HL-60/S4 (cell line): ENCODE data around the gene SNU13.
"Not testable (repeated sequence)": the region's sequence is repeated elsewhere in the genome, so short reads cannot be mapped to it uniquely, and the experiment has no call there.

Source experiments
- in situ Hi-C: fragments of 300-500 bp; cut with MboI; formaldehyde crosslinking; loops from 2 replicates; pipeline ENCODE4 v1.14.3; 2022; ENCODE audit warnings: low sequenced_read_pairs

The SNU13 gene

DNA sequence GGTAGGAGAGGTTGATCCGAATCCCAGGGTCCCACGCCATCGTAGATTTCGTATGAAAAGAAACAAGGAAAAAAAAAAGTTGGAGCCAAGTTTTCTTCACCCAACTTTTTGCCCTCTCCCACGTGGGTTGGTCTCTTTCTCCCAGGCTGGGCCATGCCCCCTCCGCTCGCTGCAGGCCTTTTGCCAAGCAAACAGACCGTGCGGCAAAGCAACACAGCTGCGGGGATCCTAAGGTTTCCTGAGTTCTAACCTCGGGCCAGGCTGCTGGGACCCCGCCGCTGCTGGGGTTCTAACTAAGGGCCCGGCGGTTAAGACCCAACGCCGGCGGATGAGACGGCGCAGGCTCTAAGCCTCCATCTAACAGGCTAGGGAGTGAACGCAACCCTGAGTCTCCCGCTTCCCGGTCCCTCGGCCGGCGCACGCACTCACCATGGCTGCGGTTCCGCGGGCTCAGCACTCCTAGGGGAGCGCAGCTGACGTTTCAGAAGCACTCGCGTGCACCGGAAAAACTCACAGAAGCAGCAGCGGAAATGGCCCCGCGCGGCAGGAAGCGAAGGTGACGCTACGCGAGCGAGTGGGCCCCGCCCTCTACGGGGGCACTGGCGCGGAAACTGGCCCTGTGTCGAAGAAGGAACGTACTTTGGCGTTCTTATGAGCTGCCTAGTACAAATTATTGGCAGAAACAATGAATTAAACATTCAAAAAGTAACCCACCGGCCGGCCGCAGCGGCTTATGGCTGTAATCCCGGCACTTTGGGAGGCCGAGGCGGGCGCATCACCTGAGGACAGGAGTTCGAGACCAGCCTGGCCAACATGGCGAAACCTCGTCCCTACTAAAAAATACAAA is at the start of gene SNU13:
Gene SNU13 (minus strand): TSS at position 503 of the 847 bp plus-strand sequence. CDS start 71 bp downstream, at position 432.
- in situ Hi-C loops = loop anchor here (25.0 kb wide), 1 partner anchor 774 kb away; no protein-coding TSS in a partner anchor

GRCh38 chr22:41733241-41733640 is 44.6 kb upstream of the SNU13 start:
- in situ Hi-C loops = not testable (repeated sequence)

DNA sequence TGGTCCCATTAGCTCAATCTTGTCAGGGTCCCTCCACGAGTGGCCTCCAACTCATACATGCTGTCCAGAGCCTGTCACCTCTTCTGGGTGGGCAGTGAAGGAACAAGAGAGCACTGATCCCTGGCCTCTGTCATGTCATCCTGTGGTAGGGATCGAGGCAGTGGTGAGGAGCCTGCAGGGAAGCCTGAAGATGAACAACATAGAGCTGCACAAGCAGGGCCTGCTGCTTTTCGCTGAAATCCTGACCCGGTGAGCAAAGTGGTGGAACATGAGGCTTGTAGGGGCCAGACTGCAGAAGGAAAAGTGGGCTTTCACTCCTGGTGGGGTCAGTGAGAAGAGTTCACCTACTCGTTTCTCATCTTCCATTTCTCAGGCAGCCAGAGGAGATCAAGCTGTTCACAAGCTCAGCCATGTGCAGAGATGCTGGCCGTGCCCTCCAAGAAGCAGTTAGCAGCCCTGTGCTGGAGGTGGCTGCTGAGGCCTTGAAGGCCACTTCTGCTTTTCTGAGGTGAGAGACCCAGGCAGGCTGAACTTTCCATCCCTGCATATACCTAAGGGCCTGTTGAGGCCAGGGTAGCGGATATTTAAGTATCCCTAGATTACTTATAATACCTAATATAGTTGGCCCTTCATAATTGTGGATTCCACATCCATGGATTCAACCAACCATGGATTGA is 43.6 kb upstream of the SNU13 start:
- in situ Hi-C loops = no loop called here

DNA sequence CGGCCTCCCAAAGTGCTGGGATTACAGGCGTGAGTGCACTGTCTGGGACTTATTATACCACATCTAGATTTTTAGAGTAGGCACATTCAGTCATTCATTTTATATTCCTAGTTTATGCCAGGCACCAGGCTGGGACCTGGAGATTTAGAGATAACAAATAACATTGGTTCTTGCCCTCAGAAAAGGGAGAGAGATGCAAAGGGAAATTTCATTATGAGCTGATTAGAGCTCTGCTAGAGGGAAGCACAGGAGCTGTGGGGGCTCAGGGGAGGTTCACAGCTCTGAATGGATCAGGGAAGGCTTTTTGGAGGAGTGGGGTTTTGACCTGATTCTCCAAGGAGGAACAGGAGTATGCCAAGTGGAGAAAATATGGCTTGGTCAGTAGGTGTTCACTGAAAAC is 42.9 kb upstream of the SNU13 start:
- in situ Hi-C loops = no loop called here

DNA sequence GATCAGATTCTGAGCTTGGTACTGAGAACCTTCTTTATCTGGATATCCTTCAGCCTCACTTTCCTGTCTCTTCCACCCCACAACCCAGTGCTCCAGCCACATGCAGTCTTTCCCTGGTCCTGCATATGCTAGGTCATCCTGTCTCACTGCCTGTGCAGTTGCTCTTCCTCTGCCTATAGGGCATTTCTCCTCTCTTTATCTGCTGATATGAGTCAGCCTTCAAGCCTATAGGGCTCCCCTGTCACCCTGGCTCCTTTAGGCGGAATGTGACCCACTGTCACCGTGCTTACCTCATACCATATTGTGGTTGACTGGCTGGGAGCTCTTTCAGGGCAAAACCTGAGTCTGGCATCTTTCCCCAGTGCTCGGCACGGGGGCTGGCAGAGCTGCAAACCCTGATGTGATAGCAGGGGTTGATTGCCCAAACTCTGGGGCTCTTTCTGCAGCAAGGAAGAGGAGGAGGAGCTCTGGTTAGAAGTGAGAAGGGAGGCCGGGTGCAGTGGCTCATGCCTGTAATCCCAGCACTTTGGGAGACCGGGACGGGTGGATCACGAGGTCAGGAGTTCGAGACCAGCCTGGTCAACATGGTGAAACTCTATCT is 36.9 kb upstream of the SNU13 start:
- in situ Hi-C loops = no loop called here

- in situ Hi-C loops = no loop called here
Measured at GRCh38 chr22:41722496-41722895, 33.8 kb upstream of the SNU13 start.

- in situ Hi-C loops = no loop called here
Measured at GRCh38 chr22:41713004-41713403, 24.3 kb upstream of the SNU13 start.

GRCh38 chr22:41709341-41709740 is 20.7 kb upstream of the SNU13 start:
- in situ Hi-C loops = no loop called here

DNA sequence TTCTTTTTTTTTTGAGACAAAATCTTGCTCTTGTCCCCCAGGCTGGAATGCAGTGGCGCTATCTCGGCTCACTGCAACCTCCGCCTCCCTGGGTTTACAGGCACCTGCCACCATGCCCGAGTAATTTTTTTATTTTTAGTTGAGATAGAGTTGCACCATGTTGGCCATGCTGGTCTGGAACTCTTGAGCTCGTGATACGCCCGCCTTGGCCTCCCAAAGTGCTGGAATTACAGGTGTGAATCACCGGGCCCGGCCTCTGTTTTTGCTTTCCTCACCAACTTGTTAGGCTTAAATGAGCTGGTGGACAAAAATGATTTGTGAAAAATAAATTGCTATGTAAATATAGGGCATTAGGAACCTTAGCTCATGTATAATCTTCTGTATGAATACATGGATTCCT is 14.1 kb upstream of the SNU13 start:
- in situ Hi-C loops = no loop called here

DNA sequence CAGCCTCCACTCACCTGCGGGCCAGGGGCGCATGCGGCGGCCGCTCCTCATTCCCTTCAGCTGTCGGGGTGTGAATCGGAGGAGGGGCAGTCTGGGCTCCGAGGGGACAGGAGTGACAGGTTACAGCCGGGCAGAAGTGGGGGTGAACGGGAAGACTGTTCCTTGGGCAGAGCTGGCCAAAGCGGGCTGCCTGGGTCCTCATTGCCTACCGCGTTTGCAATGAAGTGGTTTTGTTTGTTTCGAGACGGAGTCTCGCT is 11.4 kb upstream of the SNU13 start:
- in situ Hi-C loops = no loop called here

DNA sequence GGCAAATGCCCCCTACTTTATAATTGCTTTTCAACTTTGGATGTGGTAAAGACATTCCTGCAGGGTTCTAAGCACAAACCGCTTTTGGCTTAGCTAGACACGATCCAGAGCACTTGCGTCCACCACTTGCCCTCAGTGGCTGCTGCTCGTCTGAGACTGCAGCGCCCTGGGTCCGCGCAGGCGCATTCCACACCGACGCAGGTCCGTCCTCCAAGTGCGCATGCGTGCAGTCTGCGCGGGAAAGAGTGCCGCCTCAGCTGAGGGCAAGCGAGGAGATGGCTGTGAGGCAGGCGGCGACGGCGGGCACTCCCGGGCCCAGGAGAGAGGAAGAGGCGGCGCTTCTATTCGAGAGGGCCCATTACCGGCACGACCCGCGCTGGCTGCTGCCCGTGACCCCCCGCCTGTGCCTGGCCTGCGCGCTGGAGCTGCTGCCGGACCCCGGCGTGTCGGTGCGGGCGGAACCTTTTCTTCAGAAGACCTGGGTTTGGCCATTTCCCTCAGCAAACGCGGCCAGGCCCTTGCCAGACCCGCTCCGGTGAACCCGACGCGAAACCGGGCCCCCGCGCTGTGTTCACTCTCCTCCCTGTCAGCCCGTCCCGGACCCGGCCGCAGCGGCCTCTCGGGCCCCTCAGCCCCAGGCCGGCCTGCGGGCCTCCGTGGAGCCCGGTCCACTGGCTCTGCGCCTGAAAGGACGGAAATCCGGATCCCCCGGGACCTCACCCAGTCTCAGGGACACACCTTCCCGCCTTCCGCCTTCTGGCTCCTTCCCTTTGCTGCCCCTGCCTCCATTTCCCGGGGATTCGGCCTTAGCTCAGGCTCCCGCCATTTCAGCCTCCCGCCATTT is 10.8 kb upstream of the SNU13 start, which contains the start of gene MEI1:
Gene MEI1 (plus strand): TSS at position 240 of the 844 bp plus-strand sequence. CDS start 36 bp downstream, at position 276.
- in situ Hi-C loops = loop anchor here (10.0 to 25.0 kb wide), 2 partner anchors 245 to 763 kb away; partner anchors contain the start of gene CENPM

- in situ Hi-C loops = loop anchor here (10.0 to 25.0 kb wide), 2 partner anchors 248 to 765 kb away; partner anchors contain the start of gene CENPM
Measured at GRCh38 chr22:41697126-41697775, 8.6 kb upstream of the SNU13 start.

DNA sequence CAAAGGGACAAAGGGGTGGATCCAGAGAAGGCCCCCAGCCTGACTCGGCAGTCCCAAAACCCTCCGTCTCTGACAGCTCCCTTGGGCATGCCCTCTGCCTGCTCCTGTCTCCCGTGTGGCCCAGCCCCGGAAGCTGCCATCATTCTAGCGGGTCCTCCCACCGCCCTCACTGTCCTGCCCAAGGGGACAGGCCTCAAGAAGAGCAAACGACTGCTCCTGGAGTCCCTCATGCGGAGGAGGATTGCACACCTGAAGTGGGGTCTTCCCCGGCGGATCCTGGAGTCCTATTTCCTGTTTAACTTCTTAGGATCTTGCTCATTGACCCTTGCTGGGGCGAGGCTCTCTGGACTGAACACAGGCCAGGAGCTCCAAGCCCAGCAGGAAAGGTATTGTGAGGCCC is 8.0 kb upstream of the SNU13 start:
- in situ Hi-C loops = loop anchor here (10.0 to 25.0 kb wide), 2 partner anchors 248 to 766 kb away; partner anchors contain the start of gene CENPM

DNA sequence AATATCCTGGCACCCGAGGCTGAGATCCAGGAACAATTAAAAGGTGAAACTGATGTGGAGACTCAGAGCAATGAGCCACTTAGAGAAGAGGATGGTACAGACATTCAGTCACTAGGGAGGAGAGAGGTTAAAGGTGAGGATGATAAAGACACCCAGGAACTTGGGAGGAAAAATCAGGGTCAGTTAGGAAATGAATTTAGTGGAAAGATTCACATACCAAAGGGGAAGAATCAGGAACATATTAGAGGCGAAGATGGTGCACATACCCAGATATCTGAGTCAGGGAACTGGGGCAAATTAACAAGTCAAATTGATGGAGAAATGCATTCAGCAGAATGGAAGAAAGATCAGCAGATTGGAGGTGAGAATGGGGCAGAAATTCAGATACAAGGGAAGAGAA is 6.5 kb upstream of the SNU13 start:
- in situ Hi-C loops = loop anchor here (10.0 to 25.0 kb wide), 2 partner anchors 250 to 767 kb away; partner anchors contain the start of gene CENPM

DNA sequence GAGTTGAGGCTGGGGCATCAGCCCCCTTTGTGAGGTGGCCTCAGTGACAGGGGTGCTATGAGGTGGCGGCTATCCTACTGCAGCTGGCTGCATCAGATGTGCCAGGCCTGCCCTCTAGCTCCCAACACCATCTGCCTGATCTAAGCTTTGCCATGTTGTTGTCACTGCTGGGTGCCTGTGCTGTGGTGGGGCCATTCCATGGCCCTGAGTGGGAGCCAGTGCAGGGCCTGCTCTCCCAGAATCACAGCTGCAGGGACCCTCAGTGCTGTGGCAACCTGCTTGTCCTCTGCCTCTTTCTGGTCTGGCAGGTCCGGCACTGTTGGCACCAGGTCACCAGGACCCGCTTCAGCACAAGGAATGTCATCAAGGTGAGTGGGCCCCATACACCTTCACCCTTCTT is 1.8 kb upstream of the SNU13 start:
- in situ Hi-C loops = loop anchor here (10.0 to 25.0 kb wide), 2 partner anchors 254 to 772 kb away; partner anchors contain the start of gene CENPM

DNA sequence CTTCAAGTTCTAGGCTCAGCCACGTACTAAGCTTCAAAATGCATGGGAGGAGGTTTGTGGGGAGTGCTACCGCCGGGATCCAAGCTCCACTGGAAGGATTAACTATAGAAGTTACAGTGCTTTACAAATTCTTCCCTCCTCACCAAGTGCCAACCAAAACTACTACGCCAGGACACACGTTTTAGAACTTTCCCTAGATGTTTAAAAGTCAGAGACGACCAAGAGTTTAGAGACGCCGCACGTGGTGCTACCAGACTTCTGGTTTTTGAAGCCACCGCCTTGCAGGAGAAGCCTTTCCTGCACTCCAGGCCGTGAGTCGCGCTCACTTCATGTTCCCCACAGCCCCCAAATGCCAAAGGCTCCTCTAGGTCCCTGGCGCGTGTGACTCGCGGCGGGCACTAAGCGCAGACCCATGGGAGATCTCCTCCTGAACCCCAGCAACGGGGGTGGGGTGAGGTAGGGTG is 734 bp downstream of the SNU13 start:
- in situ Hi-C loops = loop anchor here (25.0 kb wide), 1 partner anchor 774 kb away; no protein-coding TSS in a partner anchor

DNA sequence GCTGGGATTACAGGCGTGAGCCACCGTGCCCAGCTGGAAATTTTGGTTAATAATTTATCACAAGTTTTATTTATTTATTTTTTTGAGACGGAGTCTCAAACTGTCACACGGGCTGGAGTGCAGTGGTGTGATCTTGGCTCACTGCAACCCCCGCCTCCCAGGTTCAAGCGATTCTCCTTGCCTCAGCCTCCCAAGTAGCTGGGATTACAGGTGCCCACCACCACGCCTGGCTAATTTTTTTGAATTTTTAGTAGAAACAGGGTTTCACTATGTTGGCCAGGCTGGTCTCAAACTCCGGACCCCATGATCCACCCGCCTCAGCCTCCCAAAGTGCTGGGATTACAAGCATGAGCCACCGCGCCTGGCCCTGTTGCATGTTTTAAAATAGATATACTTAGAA is 1.8 kb downstream of the SNU13 start:
- in situ Hi-C loops = loop anchor here (25.0 kb wide), 1 partner anchor 775 kb away; no protein-coding TSS in a partner anchor

GRCh38 chr22:41684194-41684593 is 4.5 kb downstream of the SNU13 start:
- in situ Hi-C loops = loop anchor here (25.0 kb wide), 1 partner anchor 778 kb away; no protein-coding TSS in a partner anchor

DNA sequence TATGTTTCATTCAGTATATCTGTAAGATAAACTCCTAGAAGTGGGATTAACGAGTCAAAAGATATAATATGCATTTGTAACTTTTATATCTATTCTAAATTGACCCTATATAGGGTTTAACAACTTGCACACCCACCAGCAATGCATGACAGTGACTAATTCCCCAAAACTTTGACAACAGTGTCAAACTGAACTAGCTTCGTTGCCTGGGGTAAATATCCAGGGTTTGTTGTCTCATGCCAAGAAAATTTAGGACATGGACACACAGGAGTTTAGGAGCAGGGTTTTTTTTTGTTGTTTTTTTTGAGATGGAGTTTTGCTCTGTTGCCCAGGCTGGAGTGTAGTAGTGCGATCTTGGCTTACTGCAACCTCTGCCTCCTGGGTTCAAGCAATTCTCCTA is 5.1 kb downstream of the SNU13 start:
- in situ Hi-C loops = loop anchor here (25.0 kb wide), 1 partner anchor 779 kb away; no protein-coding TSS in a partner anchor
